A549 (cell line): ENCODE results near the gene KCNAB1. TPM values are rescaled to one million over a fixed set of nuclear protein-coding genes. Genes with fewer than 3 reads are reported as not detected.

Source experiments
- ATAC-seq, 2 experiments: fragments of 200-7000 bp in 1 of 2; fragments of >200 bp in 1 of 2; cut with Nextera tagmentation in 1 of 2; cut with Tn5 transposase in 1 of 2; 3 replicates each; pipeline versions ENCODE4 v1.8.0 to v1.9.1; 2018 to 2020; ENCODE audit warnings: mild to moderate bottlenecking in 1 of 2, moderate library complexity in 1 of 2
- CTCF ChIA-PET: fragments of 300-600 bp; sonication (Branson Sonifier 250); formaldehyde crosslinking; extraction: SDS; loops from one replicate; lab custom pipeline; 2021; ENCODE audit warnings: antibody characterized with exemption, inconsistent platforms; lab: Yijun Ruan, JAX
- POLR2A ChIA-PET: fragments of 350-600 bp; formaldehyde crosslinking; extraction: SDS; loops from one replicate; lab custom pipeline; 2021; ENCODE audit warnings: antibody characterized with exemption, inconsistent platforms; lab: Yijun Ruan, JAX
- DNase-seq, 2 experiments: peaks; one replicate each; pipeline versions ENCODE4 v3.0.0 to v3.0.0-alpha.2; 2011 to 2016; ENCODE audit warnings: low read depth in 1 of 2, low spot score in 1 of 2
- FAIRE-seq: peaks from 2 replicates; lab custom pipeline; 2011; peaks lifted over from hg19 to GRCh38; lab: Jason Lieb, UNC
- H3K27ac ChIP-seq, 2 experiments: fragments of >200 bp; sonication (Bioruptor Twin); formaldehyde crosslinking; 3 replicates each; pipeline ENCODE4 v1.5.1; 2016 to 2017
- H3K4me1 ChIP-seq: fragments of >200 bp; sonication (Bioruptor Twin); formaldehyde crosslinking; 3 replicates; pipeline ENCODE4 v1.6.1; 2016
- H3K4me2 ChIP-seq: fragments of >200 bp; sonication (Bioruptor Twin); formaldehyde crosslinking; 3 replicates; pipeline ENCODE4 v1.6.1; 2016
- H3K4me3 ChIP-seq: fragments of >200 bp; sonication (Bioruptor Twin); formaldehyde crosslinking; 3 replicates; pipeline ENCODE4 v1.5.1; 2016
- H3K9me3 ChIP-seq: fragments of >200 bp; sonication (Bioruptor Twin); formaldehyde crosslinking; 3 replicates; pipeline ENCODE4 v1.6.1; 2016
- BHLHE40 ChIP-seq: IDR thresholded peaks from 2 replicates; pipeline ENCODE4 v1.6.1; 2012; ENCODE audit warnings: low read depth, low read length, inconsistent platforms
- CBX8 ChIP-seq: fragments of 200-600 bp; sonication (generic); IDR thresholded peaks from 2 replicates; pipeline ENCODE4 v1.6.1; 2016
- ELK1 ChIP-seq: fragments of 150-350 bp; IDR thresholded peaks from 2 replicates; pipeline ENCODE4 v1.6.1; 2014; ENCODE audit warnings: low read depth, mild to moderate bottlenecking, low read length
- EP300 ChIP-seq, 2 experiments: fragments of >200 bp; sonication (Bioruptor Twin); formaldehyde crosslinking; IDR thresholded peaks; 2 replicates in 1 of 2; 3 replicates in 1 of 2; pipeline ENCODE4 v1.6.1; 2016 to 2017
- FOSB ChIP-seq: fragments of 250-450 bp; sonication (Bioruptor Pico); IDR thresholded peaks from 2 replicates; pipeline ENCODE4 v1.5.0; 2020; ENCODE audit warnings: mild to moderate bottlenecking, moderate library complexity
- FOXS1 ChIP-seq: fragments of 250-450 bp; sonication (Bioruptor Pico); IDR thresholded peaks from 2 replicates; pipeline ENCODE4 v1.5.0; 2020; ENCODE audit warnings: mild to moderate bottlenecking, moderate library complexity
- HEYL ChIP-seq: fragments of 250-450 bp; sonication (Bioruptor Pico); IDR thresholded peaks from 2 replicates; pipeline ENCODE4 v1.8.0; 2021; ENCODE audit warnings: mild to moderate bottlenecking, moderate library complexity
- HOXB5 ChIP-seq: fragments of 250-450 bp; sonication (Bioruptor Pico); IDR thresholded peaks from 2 replicates; pipeline ENCODE4 v1.5.0; 2020; ENCODE audit warnings: mild to moderate bottlenecking, moderate library complexity
- KDM5A ChIP-seq: fragments of 200-600 bp; sonication (generic); IDR thresholded peaks from 2 replicates; pipeline ENCODE4 v1.6.1; 2016; ENCODE audit warnings: antibody characterized with exemption, mild to moderate bottlenecking
- MAFK ChIP-seq: fragments of 450-650 bp; IDR thresholded peaks from 2 replicates; pipeline ENCODE4 v1.6.1; 2014; ENCODE audit not compliant: partially characterized antibody
- MYC ChIP-seq: IDR thresholded peaks from 2 replicates; pipeline ENCODE4 v1.6.1; 2012; ENCODE audit warnings: mild to moderate bottlenecking, inconsistent platforms, low read length, improper control_type of control experiment, borderline replicate concordance
- NPAS2 ChIP-seq: fragments of 250-450 bp; sonication (Bioruptor Pico); IDR thresholded peaks from 2 replicates; pipeline ENCODE4 v1.8.0; 2022; ENCODE audit warnings: mild to moderate bottlenecking, moderate library complexity, borderline replicate concordance
- NR3C1 ChIP-seq: fragments of >200 bp; sonication (Bioruptor Twin); formaldehyde crosslinking; IDR thresholded peaks from 3 replicates; pipeline ENCODE4 v1.6.1; 2017
- PHF8 ChIP-seq: fragments of 200-600 bp; sonication (generic); IDR thresholded peaks from 2 replicates; pipeline ENCODE4 v1.6.1; 2016; ENCODE audit warnings: low read depth, mild to moderate bottlenecking, antibody characterized with exemption, moderate library complexity, borderline replicate concordance
- POLR2AphosphoS2 ChIP-seq: conservative IDR thresholded peaks from 2 replicates; pipeline ENCODE4 v1.6.1; 2012; ENCODE audit warnings: low read length, improper control_type of control experiment, inconsistent platforms
- RAD21 ChIP-seq, 2 experiments: fragments of >200 bp in 1 of 2; sonication (Bioruptor Twin) in 1 of 2; formaldehyde crosslinking in 1 of 2; IDR thresholded peaks in 1 of 2; conservative IDR thresholded peaks in 1 of 2; 2 replicates in 1 of 2; 3 replicates in 1 of 2; pipeline ENCODE4 v1.6.1; 2012 to 2018; ENCODE audit warnings: inconsistent platforms in 1 of 2
- RARB ChIP-seq: fragments of 250-450 bp; sonication (Bioruptor Pico); IDR thresholded peaks from 2 replicates; pipeline ENCODE4 v1.8.0; 2021; ENCODE audit warnings: mild to moderate bottlenecking, moderate library complexity
- RCOR1 ChIP-seq: fragments of 150-350 bp; IDR thresholded peaks from 2 replicates; pipeline ENCODE4 v1.6.1; 2014; ENCODE audit warnings: antibody characterized with exemption, low read length, low read depth
- RFX5 ChIP-seq: fragments of 450-650 bp; IDR thresholded peaks from 2 replicates; pipeline ENCODE4 v1.7.1; 2014; ENCODE audit warnings: antibody characterized with exemption, mild to moderate bottlenecking, moderate library complexity
- RNF2 ChIP-seq: fragments of 200-600 bp; sonication (generic); IDR thresholded peaks from 2 replicates; pipeline ENCODE4 v1.6.1; 2016; ENCODE audit warnings: low read depth, mild to moderate bottlenecking, antibody characterized with exemption, moderate library complexity, borderline replicate concordance
- TP53 ChIP-seq: fragments of 250-450 bp; sonication (Bioruptor Pico); IDR thresholded peaks from 2 replicates; pipeline ENCODE4 v1.5.0; 2021; ENCODE audit warnings: mild to moderate bottlenecking, moderate library complexity
- ZC3H11A ChIP-seq: fragments of 450-650 bp; IDR thresholded peaks from 2 replicates; pipeline ENCODE4 v1.6.1; 2014; ENCODE audit warnings: antibody characterized with exemption, mild to moderate bottlenecking
- ZFP36 ChIP-seq: fragments of 450-650 bp; IDR thresholded peaks from 2 replicates; pipeline ENCODE4 v1.6.1; 2014; ENCODE audit warnings: borderline replicate concordance; ENCODE audit not compliant: partially characterized antibody
- ZNF302 ChIP-seq: fragments of 250-450 bp; sonication (Bioruptor Pico); IDR thresholded peaks from 2 replicates; pipeline ENCODE4 v1.9.0; 2021; ENCODE audit warnings: inconsistent platforms, mild to moderate bottlenecking, moderate library complexity
- ZSCAN20 ChIP-seq: fragments of 250-450 bp; sonication (Bioruptor Pico); IDR thresholded peaks from 2 replicates; pipeline ENCODE4 v1.8.0; 2022; ENCODE audit warnings: mild to moderate bottlenecking, moderate library complexity
- WGBS: methylation state at CpG from one replicate; pipeline ENCODE4 v1.1.6; 2017; ENCODE audit errors: missing lambda C conversion rate; 5-methylcytosine and 5-hydroxymethylcytosine counted together
- polyA plus RNA-seq, 4 experiments: library from polyadenylated mRNA; depleted of rRNA in 3 of 4; stranded (reverse); fragments of >200 nt; fragmentation: RNase III in 1 of 4; extraction: RNeasy Plus Mini Kit Qiagen cat#74134 plus additional on column Dnase treatment in 1 of 4; gene quantifications; 2 replicates in 3 of 4; 3 replicates in 1 of 4; pipeline ENCODE4 v1.2.3, GENCODE V29; 2011 to 2017
- TF ChIP-seq, protein P1 (sequence below): fragments of 450-650 bp; IDR thresholded peaks from 2 replicates; pipeline ENCODE4 v1.6.1; 2014; ENCODE audit warnings: antibody characterized with exemption
- TF ChIP-seq, protein P2 (sequence below): IDR thresholded peaks from 2 replicates; pipeline ENCODE4 v1.6.1; 2012; ENCODE audit warnings: low read depth, borderline replicate concordance

The KCNAB1 gene
- polyA plus RNA-seq, 2 of the 4 experiments (the other 2 are of a cell fraction): not detected

DNA sequence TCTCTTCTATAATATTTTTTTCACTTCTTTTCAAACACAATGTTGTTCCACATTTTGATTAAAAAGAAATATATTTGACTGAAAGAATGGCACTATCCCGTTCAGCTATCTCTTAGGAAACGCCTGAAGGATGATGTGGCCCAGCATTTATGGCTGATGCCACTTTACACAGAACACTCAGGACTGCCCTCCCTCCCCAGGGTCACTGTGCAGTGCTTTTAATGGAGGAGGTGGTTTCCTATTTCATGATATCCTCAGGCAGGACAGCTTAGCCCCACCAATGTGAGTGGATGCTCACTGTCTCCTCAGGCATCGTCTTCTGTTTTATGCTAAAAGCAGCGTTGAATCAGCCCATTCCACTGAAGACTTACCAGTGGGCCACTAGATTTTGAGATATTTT lies 135.9 kb downstream of the KCNAB1 start:
- FAIRE-seq: no peak
- POLR2A ChIA-PET: no interaction called here
- no peak for ATAC-seq

GRCh38 chr3:156256945-156257344 lies 136.6 kb downstream of the KCNAB1 start:
- ChIA-PET POLR2A (no interaction called here), CTCF (interaction anchor here (0.5 kb wide), 1 partner anchor 1212 kb away, joined by 3 read pairs; no protein-coding TSS in a partner anchor)
- Histone ChIP-seq H3K27ac (no peak overlapping the region), H3K4me1 (no peaks in the 10 kb centered on the region), H3K4me3 (no peak overlapping the region)
- TF ChIP-seq RARB: no peak
- TF ChIP-seq MAFK: no peak
- TF ChIP-seq, protein P1, sequence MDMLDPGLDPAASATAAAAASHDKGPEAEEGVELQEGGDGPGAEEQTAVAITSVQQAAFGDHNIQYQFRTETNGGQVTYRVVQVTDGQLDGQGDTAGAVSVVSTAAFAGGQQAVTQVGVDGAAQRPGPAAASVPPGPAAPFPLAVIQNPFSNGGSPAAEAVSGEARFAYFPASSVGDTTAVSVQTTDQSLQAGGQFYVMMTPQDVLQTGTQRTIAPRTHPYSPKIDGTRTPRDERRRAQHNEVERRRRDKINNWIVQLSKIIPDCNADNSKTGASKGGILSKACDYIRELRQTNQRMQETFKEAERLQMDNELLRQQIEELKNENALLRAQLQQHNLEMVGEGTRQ: no peak
- TF ChIP-seq, protein P2, sequence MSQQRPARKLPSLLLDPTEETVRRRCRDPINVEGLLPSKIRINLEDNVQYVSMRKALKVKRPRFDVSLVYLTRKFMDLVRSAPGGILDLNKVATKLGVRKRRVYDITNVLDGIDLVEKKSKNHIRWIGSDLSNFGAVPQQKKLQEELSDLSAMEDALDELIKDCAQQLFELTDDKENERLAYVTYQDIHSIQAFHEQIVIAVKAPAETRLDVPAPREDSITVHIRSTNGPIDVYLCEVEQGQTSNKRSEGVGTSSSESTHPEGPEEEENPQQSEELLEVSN: no peak
- no peak for TF ChIP-seq ZNF302 (CRISPR knock-in tag)
- TF ChIP-seq KDM5A: no peak
- TF ChIP-seq MYC: no peak
- no peak for TF ChIP-seq EP300 (IDR thresholded peaks at IDR 0.05)
- TF ChIP-seq RCOR1: no peak
- no peak for TF ChIP-seq RNF2
- TF ChIP-seq, all 56 proteins: peak for 0
- Histone ChIP-seq H3K9me3 (no peaks in the 10 kb centered on the region), H3K4me2 (no peak overlapping the region)
- DNase-seq (no peak), FAIRE-seq (no peak), ATAC-seq (no peak)

More for the DNA sequence above, 135.9 kb downstream of the KCNAB1 start:
- no peak overlapping the region for H3K27ac ChIP-seq
- no peak for DNase-seq
- 18% methylated on average over 4 of the region's 4 CpGs for WGBS
- TF ChIP-seq, protein P1: no peak
- TF ChIP-seq RARB: no peak
- no peak for TF ChIP-seq NR3C1
- no peak for TF ChIP-seq POLR2AphosphoS2
- no peak for TF ChIP-seq CBX8
- TF ChIP-seq PHF8: no peak
- no peak for TF ChIP-seq MAFK
- no peak for TF ChIP-seq FOXS1 (CRISPR knock-in tag)
- no peak for TF ChIP-seq NPAS2 (CRISPR knock-in tag)
- no peak for TF ChIP-seq HOXB5 (CRISPR knock-in tag)
- TF ChIP-seq RAD21 (conservative IDR thresholded peaks at IDR 0.05 in 1 of 2, IDR thresholded peaks at IDR 0.05 in 1 of 2): no peak
- TF ChIP-seq, all 56 proteins: peak for 0
- Histone ChIP-seq H3K4me3 (no peak overlapping the region), H3K4me1 (no peaks in the 10 kb centered on the region), H3K9me3 (no peaks in the 10 kb centered on the region), H3K4me2 (no peak overlapping the region)
- CTCF ChIA-PET: interaction anchor here (0.6 kb wide), 1 partner anchor 893 kb away, joined by 3 read pairs; no protein-coding TSS in a partner anchor

DNA sequence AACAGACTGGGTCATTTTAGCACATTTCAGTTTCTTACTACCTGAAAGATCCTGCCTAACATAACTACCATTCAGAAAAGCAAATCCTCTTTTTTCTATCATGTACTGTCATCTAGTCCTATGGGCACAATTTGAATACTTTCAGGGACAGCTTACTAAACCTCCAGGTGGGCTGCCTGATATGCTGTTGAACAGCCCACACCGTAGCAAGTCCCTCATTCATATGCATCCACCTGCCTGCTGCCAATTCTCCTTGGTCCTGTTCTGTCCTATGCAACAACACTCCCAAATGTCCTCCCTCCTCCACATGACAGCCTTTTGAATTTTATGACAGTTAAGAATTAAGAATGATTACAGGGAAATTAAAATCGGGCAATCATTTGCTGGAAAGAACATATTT lies 137.9 kb downstream of the KCNAB1 start:
- H3K27ac ChIP-seq: no peak overlapping the region
- FAIRE-seq (no peak), DNase-seq (no peak), ATAC-seq (no peak)
- H3K4me1 ChIP-seq: no peaks in the 10 kb centered on the region
- 5% methylated on average over 2 of the region's 2 CpGs for WGBS
- no peak overlapping the region for H3K4me3 ChIP-seq
- no peaks in the 10 kb centered on the region for H3K9me3 ChIP-seq
- no peak for TF ChIP-seq HEYL (CRISPR knock-in tag)
- TF ChIP-seq TP53: no peak
- TF ChIP-seq ZSCAN20 (CRISPR knock-in tag): no peak
- TF ChIP-seq RARB: no peak
- no peak for TF ChIP-seq RFX5
- no peak for TF ChIP-seq ZFP36
- TF ChIP-seq FOSB (CRISPR knock-in tag): no peak
- TF ChIP-seq BHLHE40: no peak
- no peak for TF ChIP-seq ELK1
- TF ChIP-seq ZC3H11A: no peak
- POLR2A ChIA-PET: no interaction called here
- CTCF ChIA-PET: no interaction called here
- H3K4me2 ChIP-seq: no peak overlapping the region
